ENCODE data around the gene IDI2. TPM values are rescaled to one million over a fixed set of nuclear protein-coding genes. Genes with fewer than 3 reads are reported as not detected.

Gene IDI2
- total RNA-seq, 6 experiments from 2014 or later, result not detected

DNA sequence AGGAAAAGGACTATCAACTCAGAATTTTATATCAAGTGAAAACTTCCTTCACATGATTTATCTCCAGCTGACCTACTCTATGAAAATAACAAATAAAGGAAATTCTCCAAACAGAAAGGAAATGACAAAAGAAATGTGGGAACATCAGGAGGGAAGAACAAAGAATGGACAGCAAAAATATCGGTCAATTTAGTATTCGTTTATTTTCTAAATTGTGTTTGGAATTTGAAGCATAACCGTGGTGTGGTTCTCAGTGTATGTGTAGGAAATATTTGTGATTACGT lies 39.2 kb upstream of the IDI2 start:
- TF ChIP-seq, protein P1, sequence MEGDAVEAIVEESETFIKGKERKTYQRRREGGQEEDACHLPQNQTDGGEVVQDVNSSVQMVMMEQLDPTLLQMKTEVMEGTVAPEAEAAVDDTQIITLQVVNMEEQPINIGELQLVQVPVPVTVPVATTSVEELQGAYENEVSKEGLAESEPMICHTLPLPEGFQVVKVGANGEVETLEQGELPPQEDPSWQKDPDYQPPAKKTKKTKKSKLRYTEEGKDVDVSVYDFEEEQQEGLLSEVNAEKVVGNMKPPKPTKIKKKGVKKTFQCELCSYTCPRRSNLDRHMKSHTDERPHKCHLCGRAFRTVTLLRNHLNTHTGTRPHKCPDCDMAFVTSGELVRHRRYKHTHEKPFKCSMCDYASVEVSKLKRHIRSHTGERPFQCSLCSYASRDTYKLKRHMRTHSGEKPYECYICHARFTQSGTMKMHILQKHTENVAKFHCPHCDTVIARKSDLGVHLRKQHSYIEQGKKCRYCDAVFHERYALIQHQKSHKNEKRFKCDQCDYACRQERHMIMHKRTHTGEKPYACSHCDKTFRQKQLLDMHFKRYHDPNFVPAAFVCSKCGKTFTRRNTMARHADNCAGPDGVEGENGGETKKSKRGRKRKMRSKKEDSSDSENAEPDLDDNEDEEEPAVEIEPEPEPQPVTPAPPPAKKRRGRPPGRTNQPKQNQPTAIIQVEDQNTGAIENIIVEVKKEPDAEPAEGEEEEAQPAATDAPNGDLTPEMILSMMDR (IDR thresholded peaks at IDR 0.05), result no peak
- Mint-ChIP-seq H3K4me3 (no peak overlapping the region), H3K36me3 (ENCODE audit: low read depth) (peaks cover 19% of the 10 kb centered on the region), H3K9me3 (no peaks in the 10 kb centered on the region), H3K27ac (no peak overlapping the region), H3K4me1 (ENCODE audit: low read depth) (peaks cover 40% of the 10 kb centered on the region), H3K27me3 (ENCODE audit: insufficient read depth) (no peaks in the 10 kb centered on the region; the same call in 1 of the 2 replicates)
- DNase-seq, result no peak

DNA sequence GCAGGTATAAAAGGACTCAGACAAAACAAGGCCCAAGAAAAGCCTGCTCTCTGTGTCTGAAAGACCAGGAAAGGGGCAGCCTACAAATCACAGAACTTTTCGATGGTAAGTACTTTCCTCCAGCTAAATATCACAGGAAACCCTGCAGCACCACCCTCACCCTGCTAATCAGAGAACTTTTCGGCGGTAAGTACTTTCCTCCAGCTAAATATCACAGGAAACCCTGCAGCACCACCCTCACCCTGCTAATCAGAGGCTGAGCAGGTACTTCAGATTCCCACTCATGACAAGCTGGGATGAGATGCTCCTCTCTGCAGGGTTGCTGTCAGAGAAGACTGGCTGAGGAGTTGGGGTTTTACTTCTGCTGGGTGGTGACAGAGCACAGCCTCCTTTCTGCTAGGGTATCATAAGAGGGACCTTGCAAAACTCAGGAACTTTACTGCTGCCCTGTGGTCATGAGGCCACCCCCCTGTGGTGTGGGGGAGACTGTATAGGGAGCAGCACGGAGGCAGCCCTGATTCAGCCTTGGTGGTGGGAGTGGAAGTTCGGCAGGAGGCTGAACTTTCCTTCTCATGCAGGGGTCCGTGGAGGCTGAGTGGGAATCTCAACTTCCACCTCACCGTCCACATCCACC lies 37.7 kb upstream of the IDI2 start:
- H3K36me3 Mint-ChIP-seq (ENCODE audit: low read depth), result peaks cover 19% of the 10 kb centered on the region
- DNase-seq, result no peak
- H3K4me3 Mint-ChIP-seq, result no peak overlapping the region
- H3K9me3 Mint-ChIP-seq, result no peaks in the 10 kb centered on the region
- TF ChIP-seq, protein P1 (IDR thresholded peaks at IDR 0.05), result no peak
- peaks cover 30% of the 10 kb centered on the region for H3K4me1 Mint-ChIP-seq (ENCODE audit: low read depth)
- H3K27ac Mint-ChIP-seq, result no peak overlapping the region
- H3K27me3 Mint-ChIP-seq (ENCODE audit: insufficient read depth), result no peaks in the 10 kb centered on the region; the same call in 1 of the 2 replicates

DNA sequence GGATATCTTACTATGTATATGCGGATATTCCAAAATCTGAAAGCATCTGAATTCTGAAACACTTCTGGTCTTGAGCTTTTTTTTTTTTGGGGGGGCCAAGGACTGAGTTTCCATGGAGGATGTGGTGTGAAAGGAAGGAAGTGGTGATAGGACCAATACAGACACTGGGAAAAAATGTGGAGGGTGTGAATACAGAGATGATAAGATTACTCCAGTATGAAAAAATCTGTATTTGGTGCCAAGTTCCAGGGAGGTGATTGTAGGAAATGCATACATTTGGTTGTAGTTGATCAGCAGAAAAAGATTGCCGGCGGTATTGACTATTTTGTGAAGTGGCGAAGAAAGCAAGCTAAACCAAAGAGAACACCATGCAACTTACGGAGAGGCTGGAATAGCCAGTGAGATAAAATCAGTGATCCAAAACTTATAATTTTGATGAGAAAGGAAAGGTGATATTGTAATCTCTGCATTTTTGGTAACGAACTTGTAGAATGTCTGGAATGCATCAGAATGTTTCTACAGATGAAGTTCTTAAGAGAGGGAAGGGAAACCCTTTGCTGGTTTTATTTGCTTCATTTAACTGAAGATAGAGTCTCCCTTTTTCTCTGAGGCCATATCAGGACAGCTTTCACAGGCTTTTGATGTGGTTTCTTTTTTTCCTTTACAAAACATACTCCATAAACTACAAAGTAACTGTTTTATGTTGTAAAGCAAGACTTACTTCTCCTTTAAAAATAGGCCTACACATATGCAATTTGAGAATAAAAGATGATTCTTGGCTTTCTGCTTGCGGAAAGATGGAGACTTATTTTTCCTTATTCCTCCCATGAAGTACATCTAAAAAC lies 36.5 kb upstream of the IDI2 start:
- Mint-ChIP-seq H3K4me3 (peak overlapping the region; percentile 43), H3K4me1 (ENCODE audit: low read depth) (peaks cover 42% of the 10 kb centered on the region), H3K9me3 (no peaks in the 10 kb centered on the region), H3K27me3 (ENCODE audit: insufficient read depth) (no peaks in the 10 kb centered on the region; the same call in 1 of the 2 replicates), H3K27ac (peak overlapping the region; percentile 41; the same call in 1 of the 2 replicates), H3K36me3 (ENCODE audit: low read depth) (peaks cover 19% of the 10 kb centered on the region)
- DNase-seq, result peak; percentile 41
- TF ChIP-seq, protein P1 (IDR thresholded peaks at IDR 0.05), result no peak

DNA sequence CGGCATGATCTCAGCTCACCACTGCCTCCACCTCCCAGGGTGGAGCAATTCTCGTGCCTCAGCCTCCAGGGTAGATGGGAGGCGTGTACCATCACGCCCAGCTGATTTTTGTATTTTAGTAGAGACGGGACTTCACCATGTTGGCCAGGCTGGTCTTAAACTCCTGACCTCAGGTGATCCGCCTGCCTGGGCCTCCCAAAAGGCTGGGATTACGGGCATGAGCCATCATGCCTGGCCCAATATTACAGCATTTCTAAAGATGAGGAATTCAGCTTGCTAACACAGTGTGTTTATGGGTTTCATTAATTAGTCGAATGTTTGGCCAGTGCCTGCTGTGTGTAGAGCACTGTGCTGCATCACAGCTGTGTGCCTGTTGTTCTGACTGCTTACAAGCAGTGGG lies 34.2 kb upstream of the IDI2 start:
- H3K4me3 Mint-ChIP-seq, result no peak overlapping the region
- H3K27ac Mint-ChIP-seq, result no peak overlapping the region

DNA sequence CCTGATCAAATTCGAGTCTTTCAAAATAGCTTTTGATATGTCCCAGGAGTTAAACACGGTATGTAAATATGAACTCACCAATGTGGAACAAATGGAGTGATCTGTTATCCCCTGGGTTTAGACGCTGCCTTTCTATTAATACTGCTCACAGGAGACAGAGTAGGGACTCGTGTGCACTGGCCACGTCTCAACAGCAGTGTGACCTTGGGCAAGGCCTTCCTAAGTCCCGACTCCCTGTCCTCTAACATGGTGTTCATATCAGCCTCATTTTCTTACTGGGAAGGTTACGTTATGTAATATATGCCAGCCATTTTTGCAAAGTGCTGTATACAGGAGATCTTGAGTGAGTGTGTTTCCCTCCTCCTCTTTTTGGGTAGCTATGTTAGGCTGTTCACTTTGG lies 32.4 kb upstream of the IDI2 start:
- Mint-ChIP-seq H3K27ac (peak overlapping the region; percentile 29), H3K36me3 (ENCODE audit: low read depth) (peaks cover 20% of the 10 kb centered on the region), H3K4me1 (ENCODE audit: low read depth) (peaks cover 68% of the 10 kb centered on the region), H3K27me3 (ENCODE audit: insufficient read depth) (no peaks in the 10 kb centered on the region), H3K4me3 (peak overlapping the region; percentile 88), H3K9me3 (no peaks in the 10 kb centered on the region)
- no peak for DNase-seq
- TF ChIP-seq, protein P1 (IDR thresholded peaks at IDR 0.05), result no peak

More for the DNA sequence above, 34.2 kb upstream of the IDI2 start:
- Mint-ChIP-seq H3K27me3 (ENCODE audit: insufficient read depth) (no peaks in the 10 kb centered on the region; the same call in 1 of the 2 replicates), H3K36me3 (ENCODE audit: low read depth) (peaks cover 14% of the 10 kb centered on the region), H3K9me3 (no peaks in the 10 kb centered on the region), H3K4me1 (ENCODE audit: low read depth) (peaks cover 52% of the 10 kb centered on the region)
- TF ChIP-seq, protein P1 (IDR thresholded peaks at IDR 0.05), result no peak
- no peak for DNase-seq
